Inferior parietal cortex (tissue), 1 donor: ENCODE data around the gene ACY1.

ENCODE experiments used
- DNase-seq: peaks from one replicate; pipeline ENCODE4 v3.0.0-alpha.2; 2016; ENCODE audit errors: extremely low spot score

Gene ACY1

GRCh38 chr3:51945926-51946705 lies 37.2 kb upstream of the ACY1 start:
- DNase-seq, result no peak

DNA sequence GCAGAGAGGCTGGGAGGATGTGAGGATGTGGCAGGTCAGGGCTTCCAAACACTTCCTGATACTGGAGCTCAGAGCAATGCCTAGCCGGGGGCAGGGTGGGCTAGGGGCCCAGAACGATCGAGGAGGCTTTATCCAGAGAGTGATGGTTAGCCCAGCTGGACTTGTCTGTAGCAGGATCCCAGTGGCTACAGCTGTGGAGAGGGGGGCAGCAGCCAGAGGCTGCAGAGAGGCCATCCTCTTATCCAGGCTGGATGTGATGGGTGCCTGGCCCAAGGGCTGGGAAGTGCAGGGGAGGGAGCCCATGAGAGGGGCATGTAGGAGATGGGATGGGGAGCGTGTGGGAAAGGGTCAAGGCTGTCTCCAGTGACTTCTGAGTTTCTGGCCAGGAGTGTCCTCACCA lies 36.5 kb upstream of the ACY1 start:
- DNase-seq, result no peak

GRCh38 chr3:51947215-51947900 lies 36.0 kb upstream of the ACY1 start:
- DNase-seq, result no peak

GRCh38 chr3:51948016-51948580 lies 35.2 kb upstream of the ACY1 start:
- no peak for DNase-seq

- no peak for DNase-seq
Observed at GRCh38 chr3:51949121-51949520, 34.2 kb upstream of the ACY1 start.

DNA sequence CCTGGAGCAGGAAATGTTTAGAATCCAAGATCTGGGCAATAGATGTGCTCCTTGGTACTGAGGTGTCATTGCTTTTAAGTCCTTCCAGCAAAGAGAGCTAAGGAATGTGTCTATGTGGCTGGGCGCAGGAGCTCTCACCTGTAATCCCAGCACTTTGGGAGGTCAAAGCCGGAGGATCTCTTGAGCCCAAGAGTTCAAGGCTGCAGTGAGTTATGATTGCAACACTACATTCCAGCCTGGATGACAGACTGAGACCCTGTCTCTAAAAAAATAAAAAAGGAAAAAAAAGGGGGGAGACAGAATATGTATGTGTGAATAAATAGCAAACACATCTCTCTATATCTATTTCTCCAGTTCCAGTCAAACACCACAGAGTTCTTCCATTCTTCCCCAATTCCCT lies 32.4 kb upstream of the ACY1 start:
- DNase-seq, result no peak

GRCh38 chr3:51953445-51953844 lies 29.9 kb upstream of the ACY1 start:
- no peak for DNase-seq

GRCh38 chr3:51954105-51954504 lies 29.2 kb upstream of the ACY1 start:
- no peak for DNase-seq

DNA sequence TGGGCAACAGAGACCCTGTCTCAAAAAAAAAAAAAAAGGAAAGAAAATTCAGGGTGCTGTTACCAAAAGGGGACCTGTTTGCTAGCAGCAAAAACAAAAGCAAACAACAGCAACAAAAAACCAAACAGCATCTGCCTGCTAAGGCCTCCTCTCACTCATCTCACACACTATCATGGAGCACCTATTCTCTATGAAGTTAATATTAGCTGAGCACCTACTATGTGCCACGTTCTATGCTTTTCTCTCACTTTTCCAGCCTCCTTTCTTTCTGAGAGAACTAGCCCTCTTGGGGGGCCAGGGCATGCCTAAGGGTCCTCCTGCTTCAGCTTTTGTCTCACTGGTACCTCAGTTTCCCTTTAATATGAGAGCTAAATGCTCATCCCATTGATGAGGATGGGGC lies 28.6 kb upstream of the ACY1 start:
- no peak for DNase-seq

- DNase-seq, result peak; percentile 68
Observed at GRCh38 chr3:51955175-51955892, 28.0 kb upstream of the ACY1 start, which contains the start of gene GPR62. TSS of gene GPR62 (plus strand) at chr3:51955381. CDS start at chr3:51955653, 272 bp downstream.

GRCh38 chr3:51955893-51956770 lies 27.2 kb upstream of the ACY1 start:
- DNase-seq, result no peak

- DNase-seq, result no peak
Observed at GRCh38 chr3:51957520-51958205, 25.7 kb upstream of the ACY1 start.

DNA sequence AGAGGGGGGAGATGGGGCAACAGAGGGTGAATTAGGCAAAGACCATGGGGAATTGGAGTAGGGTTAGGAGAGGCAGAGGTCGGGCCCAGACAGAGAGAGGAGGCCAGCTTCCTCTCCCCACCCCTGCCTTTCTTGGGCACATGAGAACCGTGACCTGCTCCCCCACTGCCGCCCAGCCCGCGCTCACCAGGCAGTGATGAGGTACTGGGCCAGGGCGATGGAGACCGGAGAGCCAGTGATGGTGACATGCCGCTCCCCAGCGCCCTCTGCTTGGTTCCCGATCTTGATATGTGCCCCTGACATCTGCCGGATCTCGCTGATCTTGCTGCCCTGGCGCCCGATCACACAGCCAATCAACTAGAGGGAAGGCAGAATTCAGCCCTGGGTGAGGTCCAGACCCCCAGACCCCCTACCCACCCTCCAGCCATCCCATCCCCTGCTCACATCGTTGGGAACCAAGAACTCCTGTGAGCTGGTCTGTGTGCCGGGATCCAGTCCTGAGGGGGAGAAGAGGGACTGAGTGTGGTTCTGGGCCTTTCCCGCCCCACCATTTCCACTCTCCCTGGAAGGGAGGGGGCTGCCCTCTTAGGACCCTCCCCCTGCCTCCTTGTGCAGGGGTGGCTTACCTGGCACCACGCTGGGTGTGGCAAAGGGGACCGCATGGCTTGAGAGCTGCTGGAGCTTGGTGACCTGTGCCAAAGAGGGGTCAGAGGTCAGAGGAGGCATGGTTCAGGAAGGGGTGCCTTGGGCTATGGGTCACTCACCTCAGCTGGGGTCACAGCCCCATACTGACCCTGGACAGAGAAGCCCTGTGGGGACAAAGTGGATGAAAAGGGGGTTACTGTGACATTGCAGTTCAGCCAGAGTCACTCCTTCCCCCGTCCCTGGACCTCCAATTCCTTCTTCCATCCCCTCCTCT lies 24.5 kb upstream of the ACY1 start:
- no peak for DNase-seq

- DNase-seq, result no peak
Observed at GRCh38 chr3:51959651-51960050, 23.7 kb upstream of the ACY1 start.

DNA sequence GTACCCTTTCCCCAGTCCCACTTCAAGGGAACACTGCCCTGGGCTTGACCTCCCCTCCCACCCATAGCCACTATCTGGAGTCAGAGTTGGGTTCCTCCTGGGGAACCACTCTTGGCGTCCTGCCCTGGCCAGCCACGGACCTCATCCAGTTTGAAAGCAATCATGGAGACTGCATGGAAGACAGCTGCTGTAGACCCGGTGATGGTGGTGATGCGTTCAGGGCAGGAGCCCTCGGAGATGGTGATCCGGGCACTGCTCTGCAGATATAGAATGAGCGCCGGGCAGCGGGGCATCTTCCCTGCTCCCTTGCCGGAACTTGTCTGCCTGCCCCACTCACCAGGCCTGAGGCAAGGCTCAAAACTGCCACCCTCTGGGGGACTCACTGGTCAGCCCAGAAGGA lies 22.9 kb upstream of the ACY1 start:
- DNase-seq, result no peak

DNA sequence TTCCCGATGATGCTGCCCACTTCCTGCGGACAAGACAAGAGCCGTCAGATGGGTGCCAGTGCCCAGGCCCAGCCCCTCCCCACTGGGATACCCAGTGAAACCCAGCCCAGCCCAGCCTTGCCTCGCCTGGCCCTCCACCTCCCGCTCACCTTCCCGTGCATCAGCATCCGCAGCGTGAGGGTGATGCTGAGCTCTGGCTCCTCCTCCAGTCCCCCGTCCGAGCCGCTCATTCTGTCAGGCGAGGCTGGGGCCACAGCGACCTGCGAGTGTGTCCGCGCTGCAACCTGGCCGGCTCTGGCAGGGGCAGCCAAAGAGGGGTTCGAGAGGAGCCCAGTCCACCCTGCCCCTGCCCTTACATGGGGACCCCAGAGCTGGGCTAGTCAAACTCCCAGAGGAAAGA lies 22.3 kb upstream of the ACY1 start:
- DNase-seq, result no peak

GRCh38 chr3:51961602-51962569 lies 21.4 kb upstream of the ACY1 start:
- DNase-seq, result no peak

- no peak for DNase-seq
Observed at GRCh38 chr3:51962854-51963530, 20.3 kb upstream of the ACY1 start.
